Activated CD8-positive, alpha-beta T cell treated with anti-CD3 and anti-CD28 coated beads, Interleukin-2, amount 10 ng/mL, durations not matched to agents 7 days and 5 days (primary cell): ENCODE measurements around the gene DOK5. TPM values are rescaled to one million over a fixed set of nuclear protein-coding genes. Genes with fewer than 3 reads are reported as not detected.
A peak's percentile ranks its signal among the peaks of the same experiment; 100 is the strongest.

Experiments used
- ATAC-seq: fragments of 150-1000 bp; cut with Tn5 transposase; one replicate; pipeline ENCODE4 v1.10.0; 2021; ENCODE audit warnings: moderate library complexity
- CTCF ChIA-PET: fragments of 350-600 bp; sonication (Branson Sonifier 250); formaldehyde crosslinking; loops from one replicate; lab custom pipeline; 2021; ENCODE audit warnings: antibody characterized with exemption; lab: Charles Lee
- POLR2A ChIA-PET: fragments of 350-600 bp; sonication (Branson Sonifier 250); formaldehyde crosslinking; loops from one replicate; lab custom pipeline; 2021; ENCODE audit warnings: antibody characterized with exemption; lab: Charles Lee
- DNase-seq: peaks from one replicate; pipeline ENCODE4 v3.0.0-alpha.2; 2020
- H3K27ac Mint-ChIP-seq: one replicate; pipeline ENCODE4 v1.8.0; 2021; ENCODE audit warnings: mild to moderate bottlenecking, mixed read lengths
- H3K27me3 Mint-ChIP-seq: one replicate; pipeline ENCODE4 v1.8.0; 2021; ENCODE audit warnings: low read depth, mixed read lengths
- H3K36me3 Mint-ChIP-seq: one replicate; pipeline ENCODE4 v1.8.0; 2021; ENCODE audit warnings: low read depth, mixed read lengths
- H3K4me1 Mint-ChIP-seq: one replicate; pipeline ENCODE4 v1.8.0; 2021; ENCODE audit warnings: low read depth, mixed read lengths
- H3K4me3 Mint-ChIP-seq: one replicate; pipeline ENCODE4 v1.8.0; 2021; ENCODE audit warnings: mild to moderate bottlenecking, mixed read lengths
- H3K9me3 Mint-ChIP-seq: one replicate; pipeline ENCODE4 v1.8.0; 2022; ENCODE audit warnings: mixed read lengths; ENCODE audit not compliant: insufficient read depth
- total RNA-seq, 2 experiments: library from RNA; stranded (reverse); gene quantifications; one replicate each; pipeline ENCODE4 v1.2.3, GENCODE V29; 2021

DOK5 gene
- total RNA-seq, 2 experiments from 2014 or later: not detected

- CTCF ChIA-PET: interaction anchor here (0.9 to 3.2 kb wide), 3 partner anchors 9 to 544 kb away, joined by 3 to 15 read pairs (median 8); no protein-coding TSS in a partner anchor
- Mint-ChIP-seq H3K4me3 (no peak overlapping the region), H3K9me3 (no peaks in the 10 kb centered on the region), H3K36me3 (no peaks in the 10 kb centered on the region), H3K4me1 (no peaks in the 10 kb centered on the region), H3K27ac (no peak overlapping the region), H3K27me3 (no peaks in the 10 kb centered on the region)
- no peak for ATAC-seq
- POLR2A ChIA-PET: no interaction called here
- DNase-seq: no peak
Observed at GRCh38 chr20:54648421-54649142, 173.2 kb downstream of the DOK5 start.

- Mint-ChIP-seq H3K9me3 (no peaks in the 10 kb centered on the region), H3K36me3 (no peaks in the 10 kb centered on the region), H3K27me3 (no peaks in the 10 kb centered on the region), H3K27ac (no peak overlapping the region), H3K4me1 (no peaks in the 10 kb centered on the region), H3K4me3 (no peak overlapping the region)
- CTCF ChIA-PET: interaction anchor here (2.5 kb wide), 1 partner anchor 10 kb away, joined by 8 read pairs; no protein-coding TSS in a partner anchor
- peak; percentile 55 for ATAC-seq
- DNase-seq: peak; percentile 72
- POLR2A ChIA-PET: no interaction called here
Observed at GRCh38 chr20:54649511-54649962, 174.1 kb downstream of the DOK5 start.

- ATAC-seq (no peak), DNase-seq (no peak)
- no peaks in the 10 kb centered on the region for H3K27me3 Mint-ChIP-seq
- H3K36me3 Mint-ChIP-seq: no peaks in the 10 kb centered on the region
- no peaks in the 10 kb centered on the region for H3K9me3 Mint-ChIP-seq
- H3K4me3 Mint-ChIP-seq: no peak overlapping the region
- H3K27ac Mint-ChIP-seq: no peak overlapping the region
- ChIA-PET POLR2A (interaction anchor here (0.6 kb wide), 1 partner anchor 442 kb away, joined by 4 read pairs; no protein-coding TSS in a partner anchor), CTCF (no interaction called here)
- no peaks in the 10 kb centered on the region for H3K4me1 Mint-ChIP-seq
Observed at GRCh38 chr20:54650052-54650719, 174.8 kb downstream of the DOK5 start.

GRCh38 chr20:54651252-54651651 is 175.9 kb downstream of the DOK5 start:
- Mint-ChIP-seq H3K4me1 (no peaks in the 10 kb centered on the region), H3K9me3 (no peaks in the 10 kb centered on the region), H3K27me3 (no peaks in the 10 kb centered on the region), H3K36me3 (no peaks in the 10 kb centered on the region), H3K27ac (no peak overlapping the region), H3K4me3 (no peak overlapping the region)
- ATAC-seq (no peak), DNase-seq (no peak)
- ChIA-PET CTCF (no interaction called here), POLR2A (no interaction called here)

- CTCF ChIA-PET: interaction anchor here (1.0 kb wide), 1 partner anchor 1594 kb away, joined by 3 read pairs; the partner anchor contains the start of gene MC3R
- no peaks in the 10 kb centered on the region for H3K4me1 Mint-ChIP-seq
- no peaks in the 10 kb centered on the region for H3K36me3 Mint-ChIP-seq
- no peak overlapping the region for H3K27ac Mint-ChIP-seq
- DNase-seq (no peak), ATAC-seq (no peak)
- H3K9me3 Mint-ChIP-seq: no peaks in the 10 kb centered on the region
- no peak overlapping the region for H3K4me3 Mint-ChIP-seq
- POLR2A ChIA-PET: no interaction called here
- H3K27me3 Mint-ChIP-seq: no peaks in the 10 kb centered on the region
Observed at GRCh38 chr20:54654450-54654849, 179.1 kb downstream of the DOK5 start.

GRCh38 chr20:54657268-54657826 is 182.0 kb downstream of the DOK5 start:
- DNase-seq (no peak), ATAC-seq (no peak)
- no peaks in the 10 kb centered on the region for H3K9me3 Mint-ChIP-seq
- no peaks in the 10 kb centered on the region for H3K4me1 Mint-ChIP-seq
- POLR2A ChIA-PET: no interaction called here
- H3K4me3 Mint-ChIP-seq: no peak overlapping the region
- no peak overlapping the region for H3K27ac Mint-ChIP-seq
- H3K36me3 Mint-ChIP-seq: no peaks in the 10 kb centered on the region
- CTCF ChIA-PET: no interaction called here
- no peaks in the 10 kb centered on the region for H3K27me3 Mint-ChIP-seq

- H3K27ac Mint-ChIP-seq: no peak overlapping the region
- H3K36me3 Mint-ChIP-seq: no peaks in the 10 kb centered on the region
- no peak for DNase-seq
- H3K9me3 Mint-ChIP-seq: no peaks in the 10 kb centered on the region
- no peak for ATAC-seq
- ChIA-PET POLR2A (no interaction called here), CTCF (interaction anchor here (1.3 kb wide), 1 partner anchor 9 kb away, joined by 3 read pairs; no protein-coding TSS in a partner anchor)
- H3K4me3 Mint-ChIP-seq: no peak overlapping the region
- no peaks in the 10 kb centered on the region for H3K4me1 Mint-ChIP-seq
- no peaks in the 10 kb centered on the region for H3K27me3 Mint-ChIP-seq
Observed at GRCh38 chr20:54658525-54658924, 183.1 kb downstream of the DOK5 start.

- ChIA-PET CTCF (interaction anchor here (1.4 kb wide), 1 partner anchor 14 kb away, joined by 3 read pairs; no protein-coding TSS in a partner anchor), POLR2A (no interaction called here)
- Mint-ChIP-seq H3K27ac (no peak overlapping the region), H3K36me3 (no peaks in the 10 kb centered on the region), H3K4me3 (no peak overlapping the region), H3K9me3 (no peaks in the 10 kb centered on the region), H3K27me3 (no peaks in the 10 kb centered on the region), H3K4me1 (no peaks in the 10 kb centered on the region)
- DNase-seq (no peak), ATAC-seq (no peak)
Observed at GRCh38 chr20:54661265-54661664, 185.9 kb downstream of the DOK5 start.

- no peak overlapping the region for H3K27ac Mint-ChIP-seq
Observed at GRCh38 chr20:54661880-54662465, 186.6 kb downstream of the DOK5 start.

GRCh38 chr20:54665812-54666211 is 190.4 kb downstream of the DOK5 start:
- ATAC-seq (no peak), DNase-seq (no peak)
- H3K4me3 Mint-ChIP-seq: no peak overlapping the region
- H3K27me3 Mint-ChIP-seq: no peaks in the 10 kb centered on the region
- H3K27ac Mint-ChIP-seq: no peak overlapping the region
- H3K4me1 Mint-ChIP-seq: no peaks in the 10 kb centered on the region
- H3K36me3 Mint-ChIP-seq: no peaks in the 10 kb centered on the region
- ChIA-PET CTCF (interaction anchor here (1.3 kb wide), 1 partner anchor 19 kb away, joined by 3 read pairs; no protein-coding TSS in a partner anchor), POLR2A (no interaction called here)
- no peaks in the 10 kb centered on the region for H3K9me3 Mint-ChIP-seq

More at GRCh38 chr20:54661880-54662465, 186.6 kb downstream of the DOK5 start:
- H3K9me3 Mint-ChIP-seq: no peaks in the 10 kb centered on the region
- POLR2A ChIA-PET: no interaction called here
- no peak overlapping the region for H3K4me3 Mint-ChIP-seq
- H3K4me1 Mint-ChIP-seq: no peaks in the 10 kb centered on the region
- ATAC-seq (no peak), DNase-seq (no peak)
- CTCF ChIA-PET: interaction anchor here (1.4 kb wide), 2 partner anchors 13 to 14 kb away, joined by 3 read pairs; no protein-coding TSS in a partner anchor
- H3K36me3 Mint-ChIP-seq: no peaks in the 10 kb centered on the region
- H3K27me3 Mint-ChIP-seq: no peaks in the 10 kb centered on the region

- peak; percentile 36 for DNase-seq
- Mint-ChIP-seq H3K36me3 (no peaks in the 10 kb centered on the region), H3K27ac (no peak overlapping the region), H3K4me1 (no peaks in the 10 kb centered on the region), H3K27me3 (no peaks in the 10 kb centered on the region), H3K4me3 (no peak overlapping the region), H3K9me3 (no peaks in the 10 kb centered on the region)
- ChIA-PET CTCF (interaction anchor here (0.8 to 1.4 kb wide), 4 partner anchors 10 to 31 kb away, joined by 3 to 5 read pairs (median 4); no protein-coding TSS in a partner anchor), POLR2A (no interaction called here)
- peak; percentile 79 for ATAC-seq
Observed at GRCh38 chr20:54668271-54669039, 193.1 kb downstream of the DOK5 start.
